SHP77 treated with DMSO at 0.1 percent for 48 hours (cell line): ENCODE measurements around the gene SH3RF3.
A peak's percentile ranks its signal among the peaks of the same experiment; 100 is the strongest.

Source experiments
- DNase-seq: peaks from one replicate; lab custom pipeline; 2025; lab: John Stamatoyannopoulos, UW

Gene SH3RF3

DNA sequence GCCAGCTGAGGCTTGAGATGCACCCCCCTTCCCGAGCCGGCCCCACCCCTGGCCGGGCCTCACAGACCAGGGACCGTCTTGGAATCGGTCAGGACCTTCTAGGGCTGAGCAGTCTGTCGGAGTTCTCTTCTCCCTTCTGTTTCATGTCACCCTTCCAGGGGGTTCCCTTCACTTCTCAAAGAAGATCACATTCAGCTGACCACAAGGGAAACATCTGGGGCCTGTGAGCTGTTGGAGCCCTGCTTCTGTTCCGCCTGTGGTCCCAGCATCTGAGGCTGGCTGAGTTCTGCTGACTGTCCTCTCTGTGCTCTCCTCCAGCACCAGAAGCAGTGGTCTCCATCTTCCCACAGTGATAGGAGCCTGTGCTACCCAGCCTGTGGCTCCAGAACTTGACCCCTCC, 378.2 kb downstream of the SH3RF3 start:
- DNase-seq: no peak

GRCh38 chr2:109507828-109508227, 378.8 kb downstream of the SH3RF3 start:
- DNase-seq: no peak

DNA sequence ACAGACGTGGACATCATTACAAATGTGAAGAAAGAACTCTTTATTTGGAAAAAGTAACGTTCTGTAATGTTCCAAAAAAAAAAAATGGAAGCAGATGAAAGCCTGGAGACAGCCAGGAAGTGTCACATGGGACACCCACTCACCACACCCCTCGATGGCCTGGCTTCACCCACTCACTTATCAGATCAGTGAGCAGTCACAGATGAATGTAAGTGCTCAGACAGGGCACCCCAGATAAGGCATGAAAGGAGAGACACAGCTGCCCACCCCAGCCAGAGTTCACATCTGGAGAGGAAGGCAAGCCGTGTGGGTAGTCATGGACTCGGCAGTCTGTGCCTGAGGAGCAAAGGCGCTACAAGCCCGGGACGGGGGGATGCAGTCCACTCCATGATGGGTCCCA, 379.6 kb downstream of the SH3RF3 start:
- no peak for DNase-seq

DNA sequence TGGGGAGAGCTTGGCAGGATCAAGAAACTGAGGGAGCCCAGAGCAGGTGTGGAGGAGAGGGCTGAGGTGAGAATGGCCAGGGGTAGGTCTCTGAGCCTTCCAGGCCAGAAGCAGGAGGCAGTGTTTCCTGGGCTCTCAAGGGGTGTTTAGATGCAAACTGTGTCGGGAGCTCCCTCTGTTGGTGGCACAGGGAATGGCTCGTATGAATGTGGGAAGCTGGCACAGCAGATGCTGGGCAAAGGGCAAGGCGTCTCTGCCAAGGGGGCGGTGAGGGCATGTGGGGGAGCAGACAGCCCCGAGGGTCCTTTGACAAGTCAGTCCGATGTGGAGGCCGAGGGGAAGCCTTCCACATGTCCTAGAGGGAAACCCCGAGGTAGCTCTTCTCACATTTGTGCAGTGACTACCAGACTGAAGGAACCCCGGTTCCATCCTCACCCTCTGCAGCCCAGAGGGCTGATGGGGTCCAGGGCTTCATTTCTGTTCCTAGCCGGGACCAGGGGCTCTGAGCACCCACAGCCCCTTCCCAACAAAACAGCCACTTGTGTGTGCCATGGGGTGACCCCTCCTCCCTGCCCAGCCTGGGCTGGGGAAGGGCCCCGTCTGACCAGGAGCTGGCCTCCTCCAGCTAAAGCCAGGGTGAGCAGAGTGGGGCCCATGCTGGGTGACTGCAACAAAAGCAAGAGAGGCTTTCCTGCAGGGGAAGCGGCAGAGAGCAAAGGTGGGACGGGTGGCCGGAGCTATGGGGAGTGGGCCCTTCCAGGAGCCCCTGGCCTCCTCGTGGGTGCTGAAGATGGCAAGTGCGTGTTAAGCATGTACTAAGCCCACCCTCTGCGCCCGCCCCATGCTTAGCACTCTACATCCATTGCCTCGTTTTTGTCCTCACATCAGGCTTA, 381.4 kb downstream of the SH3RF3 start:
- peak; percentile 48 for DNase-seq

- DNase-seq: no peak
Measured at GRCh38 chr2:109511168-109511567, 382.2 kb downstream of the SH3RF3 start.

DNA sequence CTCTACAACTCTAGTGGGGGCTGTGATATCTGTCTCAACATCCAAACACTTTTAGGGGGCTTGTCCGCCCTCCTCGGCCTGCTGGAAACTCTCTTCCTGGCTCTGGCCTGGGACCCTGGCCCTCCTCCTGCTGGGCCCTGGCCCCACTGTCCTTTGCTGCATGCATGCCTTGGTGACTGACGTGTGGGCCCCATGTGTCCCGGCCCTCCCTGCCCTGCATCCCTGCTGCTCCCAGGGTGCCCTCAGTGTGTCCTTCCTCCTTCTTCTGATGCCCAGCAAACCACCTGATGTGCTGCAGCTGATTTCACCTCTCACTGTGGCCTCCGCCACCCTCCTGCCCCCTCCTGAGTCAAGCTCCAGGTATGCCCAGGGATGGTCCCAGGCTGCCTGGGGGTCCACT, 383.1 kb downstream of the SH3RF3 start:
- DNase-seq: no peak

DNA sequence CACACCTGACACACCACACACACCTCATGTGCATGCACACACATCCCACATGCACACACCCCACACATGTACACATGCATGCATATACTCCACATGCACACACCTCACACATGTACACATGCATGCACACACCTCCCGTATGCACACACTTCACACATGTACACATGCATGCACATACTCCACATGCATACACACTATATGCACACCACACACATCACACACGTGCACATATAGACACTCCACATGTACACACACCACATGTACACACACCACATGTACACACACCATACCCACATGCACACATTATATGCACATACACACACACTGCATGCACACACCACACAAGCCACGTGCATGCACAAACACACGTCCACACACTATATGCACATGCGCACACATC, 384.2 kb downstream of the SH3RF3 start:
- DNase-seq: no peak

DNA sequence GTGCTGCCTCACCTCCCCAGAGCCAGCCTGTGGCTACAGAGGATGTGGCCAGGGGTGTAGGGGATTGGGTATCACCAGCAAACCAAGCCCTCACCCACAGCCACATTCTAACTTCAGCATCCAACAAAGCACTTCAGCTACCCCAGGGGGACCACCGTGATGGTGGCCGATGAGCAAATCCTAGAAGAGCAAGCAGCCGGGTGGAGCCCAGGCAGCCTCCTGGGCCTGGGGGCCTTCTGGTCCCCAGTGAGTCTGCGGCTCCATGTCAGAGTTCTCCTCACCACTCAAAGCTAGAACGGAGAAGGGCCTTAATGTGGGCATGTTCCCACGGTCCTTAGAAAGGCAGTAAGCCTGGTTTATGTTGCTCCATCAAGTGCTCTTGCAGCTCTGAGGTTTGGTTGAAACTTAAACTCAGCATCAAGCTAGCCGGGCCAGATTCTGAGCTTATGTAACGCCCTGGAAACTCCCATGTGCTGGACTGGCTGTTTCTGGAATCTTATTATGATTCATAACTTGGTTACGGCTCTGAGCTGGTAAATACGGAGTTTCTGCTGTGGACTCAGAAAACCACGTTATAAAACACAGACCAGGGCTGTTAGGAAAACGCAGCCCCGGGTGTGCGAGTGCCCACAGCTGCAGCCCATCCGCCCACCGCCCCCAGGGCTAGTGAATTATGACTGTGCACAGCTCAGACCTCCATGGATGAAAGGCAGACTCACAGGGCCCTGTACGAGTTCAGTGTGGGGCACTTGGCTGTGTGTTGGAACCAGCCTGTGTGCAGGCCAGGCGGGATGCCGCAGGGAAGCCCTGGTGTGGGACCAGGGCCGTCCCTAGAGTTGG, 385.0 kb downstream of the SH3RF3 start:
- no peak for DNase-seq

DNA sequence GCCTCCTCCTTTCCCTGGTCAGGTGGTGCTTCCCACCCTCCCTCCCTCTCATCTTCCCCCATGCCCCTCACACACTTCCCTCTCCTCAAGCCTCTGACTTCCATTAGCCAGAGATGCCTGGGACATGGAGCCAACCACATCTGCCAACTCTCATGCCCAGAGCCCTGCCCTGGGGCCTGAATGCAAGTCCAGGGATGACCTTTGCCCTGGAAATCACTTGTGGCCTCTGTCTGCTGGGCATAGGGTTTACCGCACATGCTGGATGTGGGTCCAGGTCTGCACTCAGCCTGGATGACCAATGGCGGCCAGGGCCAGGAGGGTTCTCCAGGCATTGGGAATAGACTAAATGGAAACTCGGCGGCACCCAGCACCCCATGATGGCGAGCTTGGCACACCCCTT, 385.9 kb downstream of the SH3RF3 start:
- DNase-seq: no peak

GRCh38 chr2:109516445-109517117, 387.6 kb downstream of the SH3RF3 start:
- peak; percentile 10 for DNase-seq

GRCh38 chr2:109517118-109517889, 388.3 kb downstream of the SH3RF3 start:
- no peak for DNase-seq

DNA sequence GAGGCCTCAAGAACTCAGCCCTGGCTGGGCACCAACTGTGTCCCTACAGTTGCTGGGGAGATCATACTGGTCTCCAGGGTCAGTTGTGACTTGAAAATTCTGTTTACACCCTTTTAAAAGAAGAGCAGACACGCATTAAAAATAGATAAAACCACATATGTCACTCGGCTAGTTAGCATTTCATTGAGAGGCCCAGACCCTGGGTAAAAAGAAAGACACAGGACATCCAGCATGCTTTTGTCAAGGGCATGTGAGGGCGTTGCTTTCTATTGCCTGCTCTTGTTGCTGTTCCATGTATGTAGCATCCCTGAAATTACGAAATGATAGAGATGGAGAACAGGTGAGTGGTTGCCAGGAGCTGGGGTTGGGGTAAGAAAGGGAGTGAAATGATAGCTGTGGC, 390.5 kb downstream of the SH3RF3 start:
- no peak for DNase-seq

- DNase-seq: no peak
Measured at GRCh38 chr2:109521233-109522062, 392.4 kb downstream of the SH3RF3 start.

DNA sequence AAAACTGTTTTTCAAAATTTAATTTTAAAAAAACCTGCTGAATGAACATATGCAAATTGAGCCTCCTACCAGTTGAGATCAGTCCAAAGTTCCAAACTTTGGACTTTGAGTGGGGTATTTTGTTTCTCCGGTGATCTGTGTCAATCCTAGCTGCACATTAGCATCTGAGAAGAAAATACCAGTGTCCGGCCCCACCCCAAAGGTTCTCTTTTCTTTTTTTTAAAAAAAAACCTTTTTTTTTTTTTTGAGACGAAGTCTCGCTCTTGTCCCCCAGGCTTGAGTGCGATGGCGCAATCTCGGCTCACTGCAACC, 393.0 kb downstream of the SH3RF3 start:
- DNase-seq: no peak

GRCh38 chr2:109523121-109523520, 394.1 kb downstream of the SH3RF3 start:
- DNase-seq: no peak

DNA sequence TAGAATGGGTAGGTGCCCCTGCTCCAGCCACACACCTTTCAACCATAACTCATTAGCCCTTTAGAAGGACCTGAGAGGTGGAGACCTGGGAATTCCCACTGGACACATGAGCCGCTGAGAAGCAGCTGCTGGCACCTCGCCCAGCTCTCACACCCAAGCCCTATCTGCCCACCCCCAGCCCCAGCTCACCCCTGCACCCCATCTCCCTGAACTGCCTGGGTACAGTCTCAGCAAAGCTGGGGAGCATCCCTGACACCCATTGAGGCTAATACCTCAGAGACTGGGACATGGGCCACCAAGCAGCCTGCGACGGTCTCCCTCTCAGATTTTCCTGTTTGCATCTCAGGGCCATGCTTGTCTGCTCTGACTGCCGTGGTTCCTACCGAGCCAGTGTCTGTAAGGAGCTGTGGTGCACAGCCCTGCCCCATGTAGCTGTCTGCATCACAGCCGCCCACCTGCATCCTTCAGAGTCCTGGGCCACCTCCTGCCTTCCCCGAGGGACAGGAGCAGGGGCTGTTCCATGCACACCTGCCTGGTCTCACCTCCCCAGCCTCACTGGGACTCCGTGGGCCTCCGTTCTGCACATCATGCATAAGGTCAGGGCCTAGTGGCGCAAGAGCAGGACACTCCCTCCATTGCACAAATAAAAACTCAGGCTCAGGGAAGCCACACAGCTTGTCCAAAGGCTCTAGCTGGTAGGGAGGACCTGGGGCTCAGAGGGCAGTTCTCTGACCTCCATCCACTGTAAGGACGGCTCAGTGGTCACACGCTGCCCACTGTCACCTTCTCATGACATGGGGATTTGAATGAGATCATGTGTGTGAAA, 394.7 kb downstream of the SH3RF3 start:
- DNase-seq: no peak

DNA sequence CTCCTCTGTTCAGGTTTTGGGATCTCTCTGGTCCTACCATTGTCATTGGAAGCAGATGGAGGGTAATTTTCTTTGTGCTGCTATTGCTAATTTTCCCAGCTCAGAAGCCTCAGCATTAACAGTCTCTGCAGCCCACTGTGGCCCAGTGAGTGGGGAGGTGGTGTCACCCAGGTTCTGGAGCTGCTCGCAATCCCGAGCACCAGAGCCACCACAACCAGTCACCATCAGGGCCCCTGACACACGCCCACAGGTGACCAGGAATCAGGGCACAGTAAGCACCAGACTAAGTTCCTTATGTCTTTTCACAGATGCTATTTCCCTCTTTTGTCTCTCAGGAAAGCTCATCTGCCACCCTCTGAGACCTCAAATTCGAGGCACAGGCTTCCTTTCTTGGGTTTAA, 396.8 kb downstream of the SH3RF3 start:
- DNase-seq: no peak

DNA sequence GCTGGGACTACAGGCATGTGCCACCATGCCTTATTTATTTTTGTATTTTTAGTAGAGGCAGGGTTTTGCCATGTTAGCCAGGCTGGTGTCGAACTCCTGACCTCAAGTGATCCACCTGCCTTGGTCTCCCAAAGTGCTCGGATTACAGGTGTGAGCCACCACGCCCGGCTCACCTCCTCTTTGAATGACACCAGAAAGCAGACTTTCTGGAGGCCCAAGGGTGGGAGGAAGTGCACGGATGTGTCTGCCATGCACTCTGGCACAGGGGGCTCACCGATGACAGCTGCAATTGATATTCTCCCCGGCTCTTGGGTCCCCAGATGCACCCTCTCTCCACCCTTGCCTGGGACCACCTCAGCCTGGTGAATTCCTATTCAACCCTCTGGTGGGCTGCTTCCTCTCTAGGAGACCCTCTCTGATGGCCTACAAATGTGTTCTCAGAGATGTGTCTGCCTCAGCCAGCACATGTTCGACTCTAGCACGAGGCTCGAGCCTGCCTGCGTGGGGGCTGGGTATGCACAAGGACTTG, 397.5 kb downstream of the SH3RF3 start:
- DNase-seq: no peak

GRCh38 chr2:109527079-109527478, 398.1 kb downstream of the SH3RF3 start:
- DNase-seq: no peak
